ENCODE measurements around the gene CNPY1. TPM values are rescaled to one million over a fixed set of nuclear protein-coding genes. Genes with fewer than 3 reads are reported as not detected.

The CNPY1 gene
- total and polyA plus RNA-seq, 2 experiments from 2014 or later = 0.15 TPM; not detected in 1

DNA sequence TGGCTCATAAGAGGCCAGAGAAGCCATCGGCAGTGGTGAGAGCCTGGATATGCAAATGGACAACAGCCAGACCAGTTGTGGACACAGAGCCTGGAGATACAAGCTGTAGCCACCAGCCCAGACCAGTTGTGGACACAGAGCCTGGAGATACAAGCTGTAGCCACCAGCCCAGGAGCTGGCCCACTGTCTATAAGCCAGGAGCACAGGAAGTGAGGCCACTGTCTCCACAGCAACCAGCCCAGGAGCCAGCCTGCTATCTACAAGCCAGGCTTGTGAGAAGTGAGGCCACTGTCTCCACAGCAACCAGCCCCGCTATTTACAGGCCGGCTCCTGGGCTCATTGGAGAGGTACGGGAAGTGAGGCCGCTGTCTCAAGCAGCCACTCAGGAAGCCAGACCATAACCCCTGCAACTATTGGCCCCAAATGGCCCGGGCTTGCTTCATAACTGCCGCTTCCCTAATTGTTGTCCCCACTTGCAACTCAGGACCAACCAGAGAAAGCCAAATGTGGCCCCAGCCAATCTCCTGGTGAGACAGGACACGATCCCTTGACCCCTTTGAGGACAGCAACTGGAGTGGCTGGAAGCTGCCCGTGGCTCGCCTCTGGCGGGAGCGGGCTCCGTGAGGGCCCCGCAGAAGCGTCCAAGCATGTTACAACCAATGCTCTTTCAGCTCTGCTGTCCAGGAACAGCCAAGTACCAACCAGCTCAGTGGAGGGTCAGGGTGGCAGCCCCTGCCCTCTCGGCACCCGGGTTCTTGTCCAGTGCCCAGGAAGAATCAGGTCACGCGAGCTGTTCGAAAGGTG is 44.1 kb upstream of the CNPY1 start:
- Histone ChIP-seq H3K4me1 (ENCODE audit: low read depth) (peaks cover 7% of the 10 kb centered on the region), H3K36me3 (no peaks in the 10 kb centered on the region), H3K4me3 (no peak overlapping the region), H3K27ac (no peak overlapping the region), H3K27me3 (no peaks in the 10 kb centered on the region), H3K9me3 (ENCODE audit: low read depth) (no peaks in the 10 kb centered on the region)
- peak; percentile 45 to 74 for DNase-seq (ENCODE audit: low read depth in 1 of 2, low spot score in 1 of 2)
- no peak for TF ChIP-seq CTCF (IDR thresholded peaks at IDR 0.05; ENCODE audit: low read depth, low read length)

- DNase-seq (ENCODE audit: low read depth in 1 of 2, low spot score in 1 of 2) = no peak
- no peaks in the 10 kb centered on the region for H3K36me3 ChIP-seq
- H3K4me1 ChIP-seq (ENCODE audit: low read depth) = peaks cover 7% of the 10 kb centered on the region
- H3K27me3 ChIP-seq = peaks cover 3% of the 10 kb centered on the region
- no peak overlapping the region for H3K4me3 ChIP-seq
- TF ChIP-seq CTCF (IDR thresholded peaks at IDR 0.05; ENCODE audit: low read depth, low read length) = no peak
- H3K27ac ChIP-seq = no peak overlapping the region
- no peaks in the 10 kb centered on the region for H3K9me3 ChIP-seq (ENCODE audit: low read depth)
Observed at GRCh38 chr7:155589001-155589980, 42.9 kb upstream of the CNPY1 start.

- H3K4me3 ChIP-seq = no peak overlapping the region
- H3K4me1 ChIP-seq (ENCODE audit: low read depth) = peaks cover 7% of the 10 kb centered on the region
- H3K27ac ChIP-seq = no peak overlapping the region
- DNase-seq (ENCODE audit: low read depth in 1 of 2, low spot score in 1 of 2) = no peak
- H3K36me3 ChIP-seq = no peaks in the 10 kb centered on the region
- H3K27me3 ChIP-seq = peaks cover 7% of the 10 kb centered on the region
- TF ChIP-seq CTCF (IDR thresholded peaks at IDR 0.05; ENCODE audit: low read depth, low read length) = no peak
- no peaks in the 10 kb centered on the region for H3K9me3 ChIP-seq (ENCODE audit: low read depth)
Observed at GRCh38 chr7:155588468-155588998, 42.2 kb upstream of the CNPY1 start.

- TF ChIP-seq CTCF (IDR thresholded peaks at IDR 0.05; ENCODE audit: low read depth, low read length) = no peak
- Histone ChIP-seq H3K27me3 (peaks cover 10% of the 10 kb centered on the region), H3K4me1 (ENCODE audit: low read depth) (peaks cover 7% of the 10 kb centered on the region), H3K9me3 (ENCODE audit: low read depth) (no peaks in the 10 kb centered on the region), H3K4me3 (no peak overlapping the region), H3K36me3 (no peaks in the 10 kb centered on the region), H3K27ac (no peak overlapping the region)
- DNase-seq (ENCODE audit: low read depth in 1 of 2, low spot score in 1 of 2) = no peak
Observed at GRCh38 chr7:155587486-155587885, 41.1 kb upstream of the CNPY1 start.

- Histone ChIP-seq H3K9me3 (ENCODE audit: low read depth) (no peaks in the 10 kb centered on the region), H3K36me3 (no peaks in the 10 kb centered on the region), H3K27me3 (peaks cover 10% of the 10 kb centered on the region), H3K4me1 (ENCODE audit: low read depth) (peaks cover 7% of the 10 kb centered on the region), H3K27ac (no peak overlapping the region), H3K4me3 (no peak overlapping the region)
- DNase-seq (ENCODE audit: low read depth in 1 of 2, low spot score in 1 of 2) = no peak
- TF ChIP-seq CTCF (IDR thresholded peaks at IDR 0.05; ENCODE audit: low read depth, low read length) = no peak
Observed at GRCh38 chr7:155586843-155587440, 40.6 kb upstream of the CNPY1 start.

Measured in cardiac muscle cell (in vitro differentiated cells and primary cell).